Esophagus muscularis mucosa (tissue), 4 donors: Measurements from ENCODE around the gene KIAA1210. TPM values are rescaled to one million over a fixed set of nuclear protein-coding genes. Genes with fewer than 3 reads are reported as not detected.

Experiments used
- DNase-seq: peaks from one replicate; pipeline ENCODE4 v3.0.0-alpha.2; 2017; ENCODE audit errors: extremely low spot score
- H3K27ac ChIP-seq, 4 donors: fragments of 200-600 bp; sonication (generic); replicated peaks in 1 of 4; 1 replicate in 3 of 4; 2 replicates in 1 of 4; pipeline ENCODE4 v1.5.1; 2016 to 2019; ENCODE audit warnings: mild to moderate bottlenecking in 1 of 4
- H3K27me3 ChIP-seq, 4 donors: fragments of 200-600 bp; sonication (generic); one replicate each; pipeline versions ENCODE4 v1.5.1 to v1.6.0; 2016 to 2019
- H3K36me3 ChIP-seq, 4 donors: fragments of 200-600 bp; sonication (generic); one replicate each; pipeline ENCODE4 v1.5.1; 2016 to 2019
- H3K4me1 ChIP-seq, 4 donors: fragments of 200-600 bp; sonication (generic); one replicate each; pipeline ENCODE4 v1.5.1; 2016 to 2019
- H3K4me3 ChIP-seq, 4 donors: fragments of 200-600 bp; sonication (generic); 1 replicate in 2 of 4; 2 replicates in 2 of 4; pipeline ENCODE4 v1.5.1; 2016 to 2019; ENCODE audit warnings: mild to moderate bottlenecking in 4 of 4, moderate library complexity in 1 of 4
- H3K9me3 ChIP-seq, 4 donors: fragments of 200-600 bp; sonication (generic); 1 replicate in 3 of 4; 2 replicates in 1 of 4; pipeline ENCODE4 v1.5.1; 2016 to 2019
- CTCF ChIP-seq, 3 experiments: fragments of 200-600 bp in 2 of 3; fragments of 450-650 bp in 1 of 3; sonication (generic) in 2 of 3; IDR thresholded peaks; one replicate each; pipeline ENCODE4 v1.5.1; 2017 to 2019; ENCODE audit warnings: antibody characterized with exemption in 3 of 3, mild to moderate bottlenecking in 2 of 3, moderate library complexity in 1 of 3
- EP300 ChIP-seq: sonication (generic); formaldehyde crosslinking; IDR thresholded peaks from one replicate; pipeline ENCODE4 v1.6.1; 2017; ENCODE audit warnings: antibody characterized with exemption
- POLR2A ChIP-seq: fragments of 450-650 bp; IDR thresholded peaks from one replicate; pipeline ENCODE4 v1.6.1; 2017; ENCODE audit warnings: antibody characterized with exemption, moderate library complexity, mild to moderate bottlenecking, low read depth
- POLR2AphosphoS5 ChIP-seq, 2 donors: sonication (generic); formaldehyde crosslinking; IDR thresholded peaks; one replicate each; pipeline ENCODE4 v1.6.1; 2017; ENCODE audit warnings: antibody characterized with exemption in 2 of 2
- WGBS: methylation state at CpG from one replicate; pipeline ENCODE4 v1.1.5; 2018; 5-methylcytosine and 5-hydroxymethylcytosine counted together
- intact Hi-C: fragments of 100-400 bp; cut with DNase I; formaldehyde crosslinking; loops from one replicate; pipeline ENCODE4 v1.15.1; 2023
- total RNA-seq, 4 donors: library from RNA; depleted of rRNA; stranded (reverse); fragments of >200 nt; gene quantifications; one replicate each; pipeline versions ENCODE4 v1.1.0 to v1.2.1, GENCODE V29; 2016

KIAA1210 gene
- total RNA-seq, 4 donors from 2014 or later = not detected

- H3K27ac ChIP-seq = no peak overlapping the region
- no peaks in the 10 kb centered on the region for H3K36me3 ChIP-seq
- no peak for DNase-seq
- no peak overlapping the region for H3K4me3 ChIP-seq
- peaks cover 0 to 4% (median 2%) of the 10 kb centered on the region in 4 donors for H3K4me1 ChIP-seq
- H3K9me3 ChIP-seq = no peaks in the 10 kb centered on the region
- 55% methylated on average over 2 of the region's 2 CpGs for WGBS
- intact Hi-C loops = no loop called here
- TF ChIP-seq POLR2A = no peak
- no peak for TF ChIP-seq POLR2AphosphoS5 (IDR thresholded peaks at IDR 0.05)
- no peak for TF ChIP-seq CTCF (IDR thresholded peaks at IDR 0.05)
- TF ChIP-seq EP300 = no peak
- no peaks in the 10 kb centered on the region for H3K27me3 ChIP-seq
Observed at GRCh38 chrX:119071381-119071780, 56.2 kb downstream of the KIAA1210 start.

GRCh38 chrX:119069762-119070161 lies 57.9 kb downstream of the KIAA1210 start:
- DNase-seq = no peak
- peaks cover 0 to 4% (median 2%) of the 10 kb centered on the region in 4 donors for H3K4me1 ChIP-seq
- no peak overlapping the region for H3K4me3 ChIP-seq
- no peak overlapping the region for H3K27ac ChIP-seq
- WGBS = 79% methylated on average over 1 of the region's 1 CpG
- H3K9me3 ChIP-seq = no peaks in the 10 kb centered on the region
- no peaks in the 10 kb centered on the region for H3K36me3 ChIP-seq
- intact Hi-C loops = loop anchor here (10.0 kb wide), 1 partner anchor 65 kb away; no protein-coding TSS in a partner anchor
- TF ChIP-seq EP300 (no peak), POLR2A (no peak), CTCF (IDR thresholded peaks at IDR 0.05) (no peak), POLR2AphosphoS5 (IDR thresholded peaks at IDR 0.05) (no peak)
- H3K27me3 ChIP-seq = no peaks in the 10 kb centered on the region

GRCh38 chrX:119069128-119069527 lies 58.5 kb downstream of the KIAA1210 start:
- no peaks in the 10 kb centered on the region for H3K27me3 ChIP-seq
- DNase-seq = no peak
- no peaks in the 10 kb centered on the region for H3K9me3 ChIP-seq
- H3K4me1 ChIP-seq = peaks cover 0 to 4% (median 2%) of the 10 kb centered on the region in 4 donors
- H3K27ac ChIP-seq = no peak overlapping the region
- TF ChIP-seq POLR2A (no peak), CTCF (IDR thresholded peaks at IDR 0.05) (no peak), EP300 (no peak), POLR2AphosphoS5 (IDR thresholded peaks at IDR 0.05) (no peak)
- 64% methylated on average over 1 of the region's 1 CpG for WGBS
- no peaks in the 10 kb centered on the region for H3K36me3 ChIP-seq
- H3K4me3 ChIP-seq = no peak overlapping the region
- intact Hi-C loops = loop anchor here (10.0 kb wide), 1 partner anchor 64 kb away; no protein-coding TSS in a partner anchor

DNA sequence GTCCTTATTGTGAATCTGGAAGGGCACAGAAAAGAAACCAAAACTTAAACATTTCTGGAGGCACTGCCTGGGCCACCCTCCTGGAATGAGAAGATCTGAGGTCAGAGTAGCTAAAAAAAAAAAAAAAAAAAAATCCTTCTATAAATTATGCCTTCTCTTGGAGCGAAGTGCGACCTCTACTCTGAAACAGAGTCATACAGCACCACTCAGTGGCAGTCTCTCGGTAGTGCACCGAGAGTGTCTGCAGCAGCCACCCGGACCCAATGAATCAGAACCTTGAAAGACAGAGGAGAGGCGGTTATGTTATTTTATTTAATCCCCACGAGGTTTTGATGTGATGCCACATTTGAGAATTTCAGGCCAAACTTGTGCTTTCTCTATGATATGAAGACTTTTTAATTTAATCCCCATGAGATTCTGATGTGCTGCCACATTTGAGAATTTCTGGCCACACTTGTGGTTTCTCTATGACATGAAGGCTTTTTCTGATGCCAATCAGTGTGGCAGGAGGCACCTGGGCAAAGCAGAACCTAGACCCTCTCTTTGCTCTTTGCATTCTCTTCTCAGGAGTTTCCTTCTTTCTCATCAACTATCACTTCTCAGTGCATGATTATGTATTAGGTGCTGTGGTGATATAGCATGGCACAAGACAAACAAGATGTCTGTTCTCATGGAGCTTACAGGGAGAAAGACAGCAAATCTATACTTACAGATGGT lies 60.4 kb downstream of the KIAA1210 start:
- Histone ChIP-seq H3K4me1 (peaks cover 0 to 4% (median 2%) of the 10 kb centered on the region in 4 donors), H3K27me3 (no peaks in the 10 kb centered on the region), H3K4me3 (no peak overlapping the region), H3K27ac (no peak overlapping the region), H3K9me3 (no peaks in the 10 kb centered on the region), H3K36me3 (no peaks in the 10 kb centered on the region)
- intact Hi-C loops = loop anchor here (2.0 to 10.0 kb wide), 2 partner anchors 62 to 220 kb away; no protein-coding TSS in a partner anchor
- TF ChIP-seq CTCF (IDR thresholded peaks at IDR 0.05) = peak; percentile 60 to 63 (median 63)
- TF ChIP-seq POLR2A = no peak
- no peak for DNase-seq
- 3% methylated on average over 7 of the region's 7 CpGs for WGBS

- no peaks in the 10 kb centered on the region for H3K9me3 ChIP-seq
- intact Hi-C loops = loop anchor here (10.0 kb wide), 1 partner anchor 59 kb away; no protein-coding TSS in a partner anchor
- TF ChIP-seq POLR2AphosphoS5 (IDR thresholded peaks at IDR 0.05) (no peak), EP300 (no peak), POLR2A (no peak), CTCF (IDR thresholded peaks at IDR 0.05) (no peak)
- H3K27ac ChIP-seq = no peak overlapping the region
- H3K27me3 ChIP-seq = no peaks in the 10 kb centered on the region
- WGBS = 73% methylated on average over 7 of the region's 7 CpGs
- H3K36me3 ChIP-seq = no peaks in the 10 kb centered on the region
- H3K4me3 ChIP-seq = no peak overlapping the region
- H3K4me1 ChIP-seq = peaks cover 0 to 4% (median 2%) of the 10 kb centered on the region in 4 donors
- no peak for DNase-seq
Observed at GRCh38 chrX:119063428-119063827, 64.2 kb downstream of the KIAA1210 start.
